HepG2 (cell line): ENCODE data around the gene KBTBD13. TPM values are rescaled to one million over a fixed set of nuclear protein-coding genes. Genes with fewer than 3 reads are reported as not detected.
A peak's percentile ranks its signal among the peaks of the same experiment; 100 is the strongest.

ENCODE experiments used
- HIVEP1 ChIP-seq: sonication (generic); formaldehyde crosslinking; IDR thresholded peaks from 2 replicates; pipeline ENCODE4 v1.4.0; 2020; ENCODE audit warnings: mild to moderate bottlenecking, missing genetic modification reagents
- IRX3 ChIP-seq: sonication (generic); formaldehyde crosslinking; IDR thresholded peaks from 2 replicates; pipeline ENCODE4 v1.8.1; 2023; ENCODE audit warnings: mild to moderate bottlenecking, low read depth, missing genetic modification reagents, borderline replicate concordance
- KDM6A ChIP-seq: IDR thresholded peaks from 2 replicates; pipeline ENCODE4 v1.6.1; 2016; ENCODE audit warnings: low read depth
- MAFG ChIP-seq: sonication (generic); formaldehyde crosslinking; IDR thresholded peaks from 2 replicates; pipeline ENCODE4 v1.5.1; 2020; ENCODE audit warnings: mild to moderate bottlenecking, missing genetic modification reagents
- NFIC ChIP-seq: IDR thresholded peaks from 2 replicates; pipeline ENCODE4 v1.6.1; 2012; ENCODE audit warnings: mild to moderate bottlenecking, low read length, inconsistent platforms
- PHF20 ChIP-seq: sonication (generic); formaldehyde crosslinking; IDR thresholded peaks from 2 replicates; pipeline ENCODE4 v1.5.0; 2020; ENCODE audit warnings: mild to moderate bottlenecking, missing genetic modification reagents
- SIX1 ChIP-seq: sonication (generic); formaldehyde crosslinking; IDR thresholded peaks from 2 replicates; pipeline ENCODE4 v1.4.0; 2020; ENCODE audit warnings: missing genetic modification reagents, borderline replicate concordance
- SRSF4 ChIP-seq: fragments of 200-400 bp; formaldehyde crosslinking; IDR thresholded peaks from one replicate; pipeline ENCODE4 v1.6.1; 2018; ENCODE audit warnings: mild to moderate bottlenecking, low read depth, low read length, moderate library complexity; ENCODE audit not compliant: poor library complexity, severe bottlenecking
- SUZ12 ChIP-seq: fragments of 150-350 bp; IDR thresholded peaks from 2 replicates; pipeline ENCODE4 v1.6.1; 2014; ENCODE audit warnings: low read depth, low read length
- THYN1 ChIP-seq: sonication (generic); formaldehyde crosslinking; IDR thresholded peaks from 2 replicates; pipeline ENCODE4 v1.8.1; 2023; ENCODE audit warnings: low read depth, mild to moderate bottlenecking, moderate library complexity, missing genetic modification reagents, borderline replicate concordance
- TRIM24 ChIP-seq: sonication (generic); formaldehyde crosslinking; IDR thresholded peaks from 2 replicates; pipeline ENCODE4 v1.8.0; 2022; ENCODE audit warnings: mild to moderate bottlenecking, missing genetic modification reagents
- ZBTB8A ChIP-seq: sonication (generic); formaldehyde crosslinking; IDR thresholded peaks from 2 replicates; pipeline ENCODE4 v1.4.0; 2020; ENCODE audit warnings: mild to moderate bottlenecking, low read depth, missing genetic modification reagents, borderline replicate concordance
- ZNF180 ChIP-seq: sonication (generic); formaldehyde crosslinking; IDR thresholded peaks from 2 replicates; pipeline ENCODE4 v1.4.0; 2020; ENCODE audit warnings: low read depth, missing genetic modification reagents, borderline replicate concordance
- ZNF878 ChIP-seq: sonication (generic); formaldehyde crosslinking; IDR thresholded peaks from 2 replicates; pipeline ENCODE4 v1.8.1; 2023; ENCODE audit warnings: mild to moderate bottlenecking, missing genetic modification reagents, moderate library complexity
- polyA plus RNA-seq, 8 experiments: library from polyadenylated mRNA; depleted of rRNA in 3 of 8; stranded (reverse) in 7 of 8; unstranded in 1 of 8; fragments of >200 nt; fragmentation: Illumina TruSeq in 4 of 8; extraction: Trizol in 4 of 8; gene quantifications; 2 replicates each; pipeline versions ENCODE4 v1.2.1 to v1.2.3, GENCODE V29; 2011 to 2016; ENCODE audit warnings: low read depth in 4 of 8, missing spikeins in 1 of 8, mixed read lengths in 1 of 8; ENCODE audit not compliant: insufficient read depth in 1 of 8
- total RNA-seq, 5 experiments: library from RNA; depleted of rRNA; stranded (reverse); fragments of >200 nt; fragmentation: Illumina TruSeq; extraction: Trizol; gene quantifications; 2 replicates each; pipeline ENCODE4 v1.2.3, GENCODE V29; 2016; ENCODE audit warnings: low read depth in 1 of 5
- TF ChIP-seq, protein P1 (sequence below): sonication (generic); formaldehyde crosslinking; IDR thresholded peaks from 2 replicates; pipeline ENCODE4 v1.5.0; 2020; ENCODE audit warnings: mild to moderate bottlenecking, missing genetic modification reagents, borderline replicate concordance
- TF ChIP-seq, protein P2 (sequence below): sonication (generic); formaldehyde crosslinking; IDR thresholded peaks from 2 replicates; pipeline ENCODE4 v1.8.1; 2023; ENCODE audit warnings: missing genetic modification reagents, mild to moderate bottlenecking, borderline replicate concordance
- TF ChIP-seq, protein P3 (sequence below): IDR thresholded peaks from 2 replicates; pipeline ENCODE4 v1.6.1; 2018; ENCODE audit warnings: missing genetic modification reagents, mild to moderate bottlenecking, missing compliant biosample characterization
- TF ChIP-seq, protein P4 (sequence below): sonication (generic); formaldehyde crosslinking; IDR thresholded peaks from 2 replicates; pipeline ENCODE4 v1.5.1; 2020; ENCODE audit warnings: missing genetic modification reagents, mild to moderate bottlenecking, borderline replicate concordance
- TF ChIP-seq, protein P5 (sequence below): sonication (generic); formaldehyde crosslinking; IDR thresholded peaks from 2 replicates; pipeline ENCODE4 v1.8.0; 2023; ENCODE audit warnings: mild to moderate bottlenecking, missing genetic modification reagents

The KBTBD13 gene
- total and polyA plus RNA-seq, 2 of the 13 experiments (the other 11 are each of a cell fraction or from before 2014, with no cell fraction given): not detected

DNA sequence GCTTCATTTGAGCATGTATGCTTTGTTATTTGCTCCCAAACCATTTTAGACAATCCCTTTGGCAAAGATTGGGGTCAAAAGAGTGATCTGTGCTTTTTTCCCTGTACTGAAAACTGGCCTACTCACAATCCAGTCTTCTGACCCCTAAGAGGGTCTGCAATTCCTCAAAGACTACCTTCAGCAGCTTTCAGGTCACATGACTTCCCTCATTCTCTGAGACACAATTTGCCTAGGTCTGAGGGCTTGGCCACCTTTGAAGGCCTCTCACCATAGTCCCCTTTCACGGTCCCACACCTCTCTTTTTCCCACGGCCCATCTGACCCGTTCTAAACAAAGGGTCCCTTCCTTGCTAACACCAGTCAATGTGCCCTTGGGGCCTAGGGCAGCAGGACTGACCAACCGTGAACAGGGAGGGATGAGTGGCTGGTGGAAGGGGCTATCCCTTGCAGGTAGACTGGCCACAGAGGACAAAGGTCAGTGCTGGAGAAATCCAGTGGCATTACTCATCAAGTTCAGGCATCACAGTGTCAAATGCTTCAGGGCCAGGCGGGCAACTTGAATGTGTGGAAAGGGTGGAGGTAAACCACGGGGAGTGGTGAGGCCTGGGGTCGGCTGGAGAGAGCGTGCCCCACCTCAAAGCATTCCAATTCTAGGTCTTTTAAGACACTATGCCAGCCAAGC is 19.5 kb upstream of the KBTBD13 start (continued):
- TF ChIP-seq, protein P1, sequence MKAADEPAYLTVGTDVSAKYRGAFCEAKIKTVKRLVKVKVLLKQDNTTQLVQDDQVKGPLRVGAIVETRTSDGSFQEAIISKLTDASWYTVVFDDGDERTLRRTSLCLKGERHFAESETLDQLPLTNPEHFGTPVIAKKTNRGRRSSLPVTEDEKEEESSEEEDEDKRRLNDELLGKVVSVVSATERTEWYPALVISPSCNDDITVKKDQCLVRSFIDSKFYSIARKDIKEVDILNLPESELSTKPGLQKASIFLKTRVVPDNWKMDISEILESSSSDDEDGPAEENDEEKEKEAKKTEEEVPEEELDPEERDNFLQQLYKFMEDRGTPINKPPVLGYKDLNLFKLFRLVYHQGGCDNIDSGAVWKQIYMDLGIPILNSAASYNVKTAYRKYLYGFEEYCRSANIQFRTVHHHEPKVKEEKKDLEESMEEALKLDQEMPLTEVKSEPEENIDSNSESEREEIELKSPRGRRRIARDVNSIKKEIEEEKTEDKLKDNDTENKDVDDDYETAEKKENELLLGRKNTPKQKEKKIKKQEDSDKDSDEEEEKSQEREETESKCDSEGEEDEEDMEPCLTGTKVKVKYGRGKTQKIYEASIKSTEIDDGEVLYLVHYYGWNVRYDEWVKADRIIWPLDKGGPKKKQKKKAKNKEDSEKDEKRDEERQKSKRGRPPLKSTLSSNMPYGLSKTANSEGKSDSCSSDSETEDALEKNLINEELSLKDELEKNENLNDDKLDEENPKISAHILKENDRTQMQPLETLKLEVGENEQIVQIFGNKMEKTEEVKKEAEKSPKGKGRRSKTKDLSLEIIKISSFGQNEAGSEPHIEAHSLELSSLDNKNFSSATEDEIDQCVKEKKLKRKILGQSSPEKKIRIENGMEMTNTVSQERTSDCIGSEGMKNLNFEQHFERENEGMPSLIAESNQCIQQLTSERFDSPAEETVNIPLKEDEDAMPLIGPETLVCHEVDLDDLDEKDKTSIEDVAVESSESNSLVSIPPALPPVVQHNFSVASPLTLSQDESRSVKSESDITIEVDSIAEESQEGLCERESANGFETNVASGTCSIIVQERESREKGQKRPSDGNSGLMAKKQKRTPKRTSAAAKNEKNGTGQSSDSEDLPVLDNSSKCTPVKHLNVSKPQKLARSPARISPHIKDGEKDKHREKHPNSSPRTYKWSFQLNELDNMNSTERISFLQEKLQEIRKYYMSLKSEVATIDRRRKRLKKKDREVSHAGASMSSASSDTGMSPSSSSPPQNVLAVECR: peak; percentile 56; the same call in 1 of the 2 replicates
- TF ChIP-seq ZBTB8A (CRISPR knock-in tag) (no peak), TRIM24 (CRISPR knock-in tag) (no peak), SIX1 (CRISPR knock-in tag) (no peak), IRX3 (CRISPR knock-in tag) (no peak), NFIC (no peak), MAFG (CRISPR knock-in tag) (no peak), HIVEP1 (CRISPR knock-in tag) (peak; percentile 79), ZNF878 (CRISPR knock-in tag) (no peak), ZNF180 (CRISPR knock-in tag) (no peak), KDM6A (CRISPR knock-in tag) (peak; percentile 92), PHF20 (CRISPR knock-in tag) (no peak), SRSF4 (no peak), SUZ12 (no peak), THYN1 (no peak)
- TF ChIP-seq, protein P2, sequence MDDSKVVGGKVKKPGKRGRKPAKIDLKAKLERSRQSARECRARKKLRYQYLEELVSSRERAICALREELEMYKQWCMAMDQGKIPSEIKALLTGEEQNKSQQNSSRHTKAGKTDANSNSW (CRISPR knock-in tag): no peak
- TF ChIP-seq, protein P3, sequence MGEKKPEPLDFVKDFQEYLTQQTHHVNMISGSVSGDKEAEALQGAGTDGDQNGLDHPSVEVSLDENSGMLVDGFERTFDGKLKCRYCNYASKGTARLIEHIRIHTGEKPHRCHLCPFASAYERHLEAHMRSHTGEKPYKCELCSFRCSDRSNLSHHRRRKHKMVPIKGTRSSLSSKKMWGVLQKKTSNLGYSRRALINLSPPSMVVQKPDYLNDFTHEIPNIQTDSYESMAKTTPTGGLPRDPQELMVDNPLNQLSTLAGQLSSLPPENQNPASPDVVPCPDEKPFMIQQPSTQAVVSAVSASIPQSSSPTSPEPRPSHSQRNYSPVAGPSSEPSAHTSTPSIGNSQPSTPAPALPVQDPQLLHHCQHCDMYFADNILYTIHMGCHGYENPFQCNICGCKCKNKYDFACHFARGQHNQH (CRISPR knock-in tag): 0 out of 2 replicates have a peak, but pooled peaks have one; percentile 48
- TF ChIP-seq, protein P4, sequence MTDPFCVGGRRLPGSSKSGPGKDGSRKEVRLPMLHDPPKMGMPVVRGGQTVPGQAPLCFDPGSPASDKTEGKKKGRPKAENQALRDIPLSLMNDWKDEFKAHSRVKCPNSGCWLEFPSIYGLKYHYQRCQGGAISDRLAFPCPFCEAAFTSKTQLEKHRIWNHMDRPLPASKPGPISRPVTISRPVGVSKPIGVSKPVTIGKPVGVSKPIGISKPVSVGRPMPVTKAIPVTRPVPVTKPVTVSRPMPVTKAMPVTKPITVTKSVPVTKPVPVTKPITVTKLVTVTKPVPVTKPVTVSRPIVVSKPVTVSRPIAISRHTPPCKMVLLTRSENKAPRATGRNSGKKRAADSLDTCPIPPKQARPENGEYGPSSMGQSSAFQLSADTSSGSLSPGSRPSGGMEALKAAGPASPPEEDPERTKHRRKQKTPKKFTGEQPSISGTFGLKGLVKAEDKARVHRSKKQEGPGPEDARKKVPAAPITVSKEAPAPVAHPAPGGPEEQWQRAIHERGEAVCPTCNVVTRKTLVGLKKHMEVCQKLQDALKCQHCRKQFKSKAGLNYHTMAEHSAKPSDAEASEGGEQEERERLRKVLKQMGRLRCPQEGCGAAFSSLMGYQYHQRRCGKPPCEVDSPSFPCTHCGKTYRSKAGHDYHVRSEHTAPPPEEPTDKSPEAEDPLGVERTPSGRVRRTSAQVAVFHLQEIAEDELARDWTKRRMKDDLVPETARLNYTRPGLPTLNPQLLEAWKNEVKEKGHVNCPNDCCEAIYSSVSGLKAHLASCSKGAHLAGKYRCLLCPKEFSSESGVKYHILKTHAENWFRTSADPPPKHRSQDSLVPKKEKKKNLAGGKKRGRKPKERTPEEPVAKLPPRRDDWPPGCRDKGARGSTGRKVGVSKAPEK (CRISPR knock-in tag): no peak
- TF ChIP-seq, protein P5, sequence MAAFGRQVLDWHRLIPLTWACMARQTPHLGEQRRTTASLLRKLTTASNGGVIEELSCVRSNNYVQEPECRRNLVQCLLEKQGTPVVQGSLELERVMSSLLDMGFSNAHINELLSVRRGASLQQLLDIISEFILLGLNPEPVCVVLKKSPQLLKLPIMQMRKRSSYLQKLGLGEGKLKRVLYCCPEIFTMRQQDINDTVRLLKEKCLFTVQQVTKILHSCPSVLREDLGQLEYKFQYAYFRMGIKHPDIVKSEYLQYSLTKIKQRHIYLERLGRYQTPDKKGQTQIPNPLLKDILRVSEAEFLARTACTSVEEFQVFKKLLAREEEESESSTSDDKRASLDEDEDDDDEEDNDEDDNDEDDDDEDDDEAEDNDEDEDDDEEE (CRISPR knock-in tag): no peak
